Left ventricle myocardium superior (tissue), 1 donor: ENCODE data around the gene CHRNB4. TPM values are rescaled to one million over a fixed set of nuclear protein-coding genes. Genes with fewer than 3 reads are reported as not detected.
A peak's percentile ranks its signal among the peaks of the same experiment; 100 is the strongest.
"Not testable (repeated sequence)": the region's sequence is repeated elsewhere in the genome, so short reads cannot be mapped to it uniquely, and the experiment has no call there.

Experiments
- ATAC-seq: fragments of 200-7000 bp; cut with Tn5 transposase; one replicate; pipeline ENCODE4 v1.9.1; 2020; ENCODE audit warnings: mild to moderate bottlenecking, moderate library complexity
- DNase-seq: peaks from one replicate; pipeline ENCODE4 v3.0.0-alpha.2; 2020
- intact Hi-C: fragments of 100-400 bp; cut with micrococcal nuclease; formaldehyde crosslinking; loops from one replicate; pipeline ENCODE4 v1.11.0; 2022
- total RNA-seq: library from RNA; stranded (reverse); fragmentation: NEBNext Ultra II Directional; extraction: Animal tissue kit (Norgen Biotek cat#: 25700); gene quantifications from one replicate; pipeline ENCODE4 v1.2.1, GENCODE V29; 2021
- donor health status: DM: no; HTN: yes; CAD: no; lungs with severe emphysema.

The CHRNB4 gene
- total RNA-seq, 1 donor from 2014 or later, result not detected

- ATAC-seq (peak; percentile 21), DNase-seq (no peak)
- intact Hi-C loops, result no loop called here
Measured at GRCh38 chr15:78620527-78621421, 20.2 kb downstream of the CHRNB4 start, which contains the start of gene CHRNA3. CHRNA3 (minus strand) TSS chr15:78620996; CDS start chr15:78620794, 202 bp downstream.

GRCh38 chr15:78620021-78620526 is 20.9 kb downstream of the CHRNB4 start:
- no peak for DNase-seq
- peak; percentile 27 for ATAC-seq
- intact Hi-C loops, result no loop called here

- intact Hi-C loops, result loop anchor here (5.0 kb wide), 1 partner anchor 88 kb away; no protein-coding TSS in a partner anchor
- DNase-seq (no peak), ATAC-seq (peak; percentile 9)
Measured at GRCh38 chr15:78619022-78619950, 21.7 kb downstream of the CHRNB4 start.

GRCh38 chr15:78618490-78618934 is 22.5 kb downstream of the CHRNB4 start:
- DNase-seq (peak; percentile 84), ATAC-seq (peak; percentile 82)
- intact Hi-C loops, result loop anchor here (5.0 kb wide), 1 partner anchor 89 kb away; no protein-coding TSS in a partner anchor

GRCh38 chr15:78618064-78618463 is 22.9 kb downstream of the CHRNB4 start:
- no peak for ATAC-seq
- no peak for DNase-seq
- intact Hi-C loops, result loop anchor here (5.0 kb wide), 1 partner anchor 89 kb away; no protein-coding TSS in a partner anchor

GRCh38 chr15:78617516-78617915 is 23.5 kb downstream of the CHRNB4 start:
- ATAC-seq (no peak), DNase-seq (no peak)
- intact Hi-C loops, result loop anchor here (5.0 kb wide), 1 partner anchor 90 kb away; no protein-coding TSS in a partner anchor

- intact Hi-C loops, result loop anchor here (5.0 kb wide), 1 partner anchor 90 kb away; no protein-coding TSS in a partner anchor
- DNase-seq (no peak), ATAC-seq (no peak)
Measured at GRCh38 chr15:78617076-78617475, 23.9 kb downstream of the CHRNB4 start.

- no peak for ATAC-seq
- intact Hi-C loops, result loop anchor here (5.0 kb wide), 1 partner anchor 91 kb away; no protein-coding TSS in a partner anchor
- no peak for DNase-seq
Measured at GRCh38 chr15:78616506-78616905, 24.5 kb downstream of the CHRNB4 start.

GRCh38 chr15:78615151-78615589 is 25.8 kb downstream of the CHRNB4 start:
- intact Hi-C loops, result loop anchor here (5.0 kb wide), 1 partner anchor 92 kb away; no protein-coding TSS in a partner anchor
- ATAC-seq (no peak), DNase-seq (no peak)

- intact Hi-C loops, result no loop called here
- ATAC-seq (no peak), DNase-seq (no peak)
Measured at GRCh38 chr15:78614021-78614420, 27.0 kb downstream of the CHRNB4 start.

- ATAC-seq, intact Hi-C loops, DNase-seq: not testable (repeated sequence)
Measured at GRCh38 chr15:78609551-78609950, 31.5 kb downstream of the CHRNB4 start.

- no peak for ATAC-seq
- intact Hi-C loops, result no loop called here
- DNase-seq, result no peak
Measured at GRCh38 chr15:78605680-78606079, 35.3 kb downstream of the CHRNB4 start.

GRCh38 chr15:78605201-78605600 is 35.8 kb downstream of the CHRNB4 start:
- no peak for DNase-seq
- ATAC-seq, result no peak
- intact Hi-C loops, result no loop called here

GRCh38 chr15:78604420-78604819 is 36.6 kb downstream of the CHRNB4 start:
- intact Hi-C loops, result no loop called here
- no peak for ATAC-seq

GRCh38 chr15:78603467-78603866 is 37.5 kb downstream of the CHRNB4 start:
- ATAC-seq (no peak), DNase-seq (no peak)
- intact Hi-C loops, result no loop called here

More at GRCh38 chr15:78604420-78604819, 36.6 kb downstream of the CHRNB4 start:
- no peak for DNase-seq

- no peak for ATAC-seq
- intact Hi-C loops, result no loop called here
- DNase-seq, result no peak
Measured at GRCh38 chr15:78599189-78599588, 41.8 kb downstream of the CHRNB4 start.

- no peak for ATAC-seq
- intact Hi-C loops, result no loop called here
- no peak for DNase-seq
Measured at GRCh38 chr15:78598348-78598747, 42.7 kb downstream of the CHRNB4 start.

GRCh38 chr15:78597583-78597982 is 43.4 kb downstream of the CHRNB4 start:
- no peak for ATAC-seq
- intact Hi-C loops, result no loop called here
- no peak for DNase-seq

GRCh38 chr15:78574944-78575343 is 66.1 kb downstream of the CHRNB4 start:
- ATAC-seq (no peak), DNase-seq (no peak)
- intact Hi-C loops, result no loop called here
